ENCODE measurements around the gene GNB4.

Gene GNB4

DNA sequence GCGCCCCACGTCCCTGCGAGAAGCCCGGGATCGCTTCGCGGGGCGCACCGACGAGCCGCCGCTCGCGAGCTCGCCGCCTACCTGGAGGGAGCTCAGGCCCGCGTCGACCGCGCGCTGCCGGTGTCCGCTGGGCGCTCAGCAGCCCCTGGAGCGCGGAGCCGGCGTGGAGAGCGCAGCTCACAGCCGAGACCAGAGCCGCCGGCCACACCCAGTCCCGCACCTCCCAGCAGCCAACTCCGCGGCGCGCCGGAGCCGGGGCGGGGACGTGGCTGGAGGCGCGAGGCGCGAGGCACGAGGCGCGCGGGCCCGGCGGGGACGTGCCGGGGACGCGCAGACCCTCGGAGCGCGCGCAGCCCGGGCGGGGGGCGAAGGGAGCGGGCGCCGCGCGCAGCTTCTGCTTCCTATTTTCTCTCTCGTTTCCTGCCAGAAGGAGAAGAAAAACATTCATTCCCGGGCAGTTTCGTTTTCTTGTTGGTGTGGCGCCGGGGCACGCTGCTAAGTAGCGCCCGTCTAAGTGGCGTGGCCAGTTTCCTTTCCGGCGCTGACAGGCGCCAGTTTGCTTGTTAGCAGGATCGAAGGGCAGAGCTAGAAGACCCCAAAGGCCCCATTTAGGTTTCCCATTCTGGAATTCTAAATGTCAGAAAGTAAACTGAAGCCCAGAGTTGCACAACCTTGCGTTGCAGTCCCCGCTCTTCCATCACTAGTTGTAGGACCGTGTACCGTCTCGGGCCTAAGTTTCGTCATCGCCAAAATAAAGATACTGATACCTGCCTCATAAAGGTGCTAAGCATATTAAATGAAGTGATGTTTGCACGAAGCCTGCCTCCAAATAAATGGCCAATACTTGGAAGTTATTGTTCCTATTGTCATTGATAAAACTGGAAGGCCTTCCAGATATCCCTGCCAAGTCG is at the start of gene GNB4:
Gene GNB4, minus strand, starts transcription at position 206 of the 911 bp plus-strand sequence. CDS start 25,270 bp downstream, outside the sequence.
- DNase-seq (ENCODE audit: low spot score) = peak; percentile 80

DNA sequence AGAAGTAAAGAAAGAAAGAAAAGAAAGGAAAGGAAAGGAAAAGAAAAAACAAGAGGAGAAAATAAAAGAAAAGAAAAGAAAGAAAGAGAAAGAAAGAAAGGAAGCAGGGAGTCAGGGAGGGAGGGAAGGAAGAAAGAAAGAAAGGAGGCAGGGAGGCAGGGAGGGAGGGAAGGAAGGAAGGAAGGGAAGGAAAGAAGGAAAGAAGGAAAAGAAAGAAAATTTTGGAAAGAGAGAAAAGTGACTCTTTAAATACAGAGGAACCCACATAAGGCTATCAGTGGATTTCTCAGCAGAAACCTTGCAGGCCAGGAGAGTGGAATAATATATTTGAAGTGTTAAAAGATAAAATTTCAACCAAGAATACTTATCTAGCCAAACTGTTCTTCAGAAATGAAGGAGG is 44.2 kb upstream of the GNB4 start:
- no peak for DNase-seq (ENCODE audit: low spot score)

DNA sequence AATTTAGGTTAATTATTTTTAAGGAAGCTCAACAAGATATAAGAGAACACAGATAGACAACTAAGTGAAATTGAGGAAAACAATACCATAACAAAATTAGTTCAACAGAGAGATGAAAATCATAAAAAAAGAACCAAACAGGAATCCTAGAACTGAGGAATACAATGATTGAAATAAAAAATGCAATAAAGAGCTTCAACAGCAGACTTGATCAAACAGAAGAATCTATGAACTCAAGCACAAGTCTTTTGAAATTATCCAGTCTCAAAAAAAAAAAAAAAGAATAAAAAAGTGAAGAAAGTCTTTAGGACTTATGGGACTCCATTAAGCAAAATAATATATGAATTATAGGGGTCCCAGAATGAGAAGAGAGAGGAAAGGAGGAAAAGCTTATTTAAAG is 42.0 kb upstream of the GNB4 start:
- DNase-seq (ENCODE audit: low spot score) = no peak

DNA sequence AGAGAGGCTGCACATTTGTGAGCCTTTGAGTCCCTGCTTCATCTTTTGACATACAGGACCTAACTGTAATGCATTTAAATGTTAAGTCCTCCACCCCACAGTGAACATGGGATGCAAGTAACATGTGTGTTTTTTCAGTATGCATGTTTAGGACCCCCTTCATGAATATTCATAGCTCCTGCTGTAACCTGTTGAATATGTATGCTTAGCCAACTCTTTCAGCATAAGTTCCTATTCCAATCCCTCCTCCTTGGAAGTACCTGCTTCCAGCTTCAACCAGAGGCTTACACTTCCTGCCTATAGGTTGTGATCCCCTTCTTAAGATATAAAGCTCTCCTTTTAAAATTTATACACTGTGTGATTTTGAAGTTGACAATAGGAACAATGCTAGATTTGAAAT is 36.9 kb upstream of the GNB4 start:
- DNase-seq (ENCODE audit: low spot score) = no peak

DNA sequence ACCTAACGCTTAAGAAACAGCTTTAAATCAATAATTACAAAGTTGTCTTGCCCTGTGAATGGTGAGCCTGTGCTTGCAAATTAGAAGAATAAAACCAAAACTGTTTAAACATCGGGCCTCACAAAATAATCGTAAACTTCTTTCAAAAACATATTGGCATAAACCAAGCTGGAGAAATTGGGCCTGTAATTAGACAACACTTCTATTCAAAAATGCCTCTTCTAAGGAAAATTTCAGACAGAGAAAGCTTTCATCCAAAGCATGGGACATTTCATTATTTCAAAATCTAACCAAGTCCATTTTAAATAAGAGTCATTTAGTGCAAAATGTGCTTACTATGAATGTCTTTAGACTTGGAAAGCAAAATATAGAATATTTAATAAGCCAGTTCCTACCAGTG is 35.5 kb upstream of the GNB4 start:
- no peak for DNase-seq (ENCODE audit: low spot score)

DNA sequence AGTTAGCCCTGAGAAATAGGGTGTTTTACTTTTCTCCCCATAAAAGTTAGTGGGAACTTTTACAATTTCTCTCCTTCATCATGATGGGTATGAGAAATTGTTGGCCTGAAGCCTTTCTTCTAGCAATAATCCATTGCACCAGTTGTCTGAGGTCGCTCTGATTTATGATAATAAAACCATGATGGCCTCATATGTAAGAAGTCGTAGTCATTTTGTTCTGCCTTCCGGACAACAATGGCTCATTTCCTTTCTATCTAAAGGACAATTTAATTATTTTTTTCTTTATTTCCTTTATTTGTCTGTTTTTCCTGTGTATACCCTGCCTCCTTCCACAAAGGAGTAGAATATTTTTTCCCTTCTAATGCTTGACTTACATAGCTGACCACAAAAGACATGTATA is 31.6 kb upstream of the GNB4 start:
- no peak for DNase-seq (ENCODE audit: low spot score)

DNA sequence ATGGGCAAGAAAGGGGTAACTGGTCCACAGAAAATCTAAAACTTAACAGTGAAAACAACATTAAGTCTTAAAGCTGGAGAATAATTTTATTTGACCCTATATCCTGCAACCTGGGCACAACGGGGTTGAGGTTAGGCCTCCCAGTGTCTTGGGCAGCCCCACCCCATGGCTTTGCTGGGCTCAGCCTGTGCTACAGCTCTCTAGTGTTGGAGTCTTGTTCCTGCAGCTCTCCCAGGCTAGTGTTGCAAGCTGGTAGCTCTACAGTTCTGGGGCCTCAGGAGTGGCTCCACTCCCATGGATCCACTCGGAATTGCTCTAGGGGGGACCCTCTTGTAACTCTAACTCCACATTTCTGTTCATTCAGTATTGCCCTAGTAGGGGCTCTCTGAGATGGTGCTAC is 24.9 kb upstream of the GNB4 start:
- DNase-seq (ENCODE audit: low spot score) = no peak

DNA sequence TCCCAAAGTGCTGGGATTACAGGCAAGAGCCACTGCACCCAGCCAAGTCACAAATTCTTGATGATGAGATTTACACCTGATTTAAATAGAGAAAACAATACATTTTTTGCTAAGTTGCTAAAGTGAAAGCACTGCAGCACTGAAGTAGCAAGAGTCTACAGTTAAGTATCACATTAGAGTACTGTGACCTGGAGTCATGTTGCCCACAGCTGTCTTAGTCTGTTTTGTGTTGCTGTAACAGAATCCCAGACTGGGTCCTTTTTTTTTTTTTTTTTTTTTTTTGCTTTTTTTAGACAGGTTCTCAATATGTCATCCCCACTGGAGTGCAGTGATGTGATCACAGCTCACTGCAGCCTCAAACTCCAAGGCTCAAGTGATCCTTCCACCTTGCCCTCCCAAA is 23.2 kb upstream of the GNB4 start:
- no peak for DNase-seq (ENCODE audit: low spot score)

DNA sequence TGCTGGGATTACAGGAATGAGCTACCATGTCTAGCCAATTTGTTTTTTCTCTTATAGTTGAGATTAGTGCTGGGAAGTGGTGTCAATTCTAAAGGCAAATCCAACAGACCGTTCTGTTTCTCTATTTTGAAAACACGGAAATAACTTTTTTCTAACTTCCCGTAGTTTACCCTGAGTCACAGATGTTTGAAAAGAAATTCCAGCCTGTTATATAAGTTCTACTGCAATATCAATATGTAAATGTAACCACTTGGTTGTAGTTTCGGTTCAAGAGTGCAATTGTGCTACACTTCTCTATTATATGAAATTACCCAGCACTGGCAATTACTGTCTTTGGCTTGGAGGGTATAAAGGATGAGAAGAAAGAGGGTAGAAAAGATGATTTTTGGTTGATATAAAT is 22.3 kb upstream of the GNB4 start:
- no peak for DNase-seq (ENCODE audit: low spot score)

DNA sequence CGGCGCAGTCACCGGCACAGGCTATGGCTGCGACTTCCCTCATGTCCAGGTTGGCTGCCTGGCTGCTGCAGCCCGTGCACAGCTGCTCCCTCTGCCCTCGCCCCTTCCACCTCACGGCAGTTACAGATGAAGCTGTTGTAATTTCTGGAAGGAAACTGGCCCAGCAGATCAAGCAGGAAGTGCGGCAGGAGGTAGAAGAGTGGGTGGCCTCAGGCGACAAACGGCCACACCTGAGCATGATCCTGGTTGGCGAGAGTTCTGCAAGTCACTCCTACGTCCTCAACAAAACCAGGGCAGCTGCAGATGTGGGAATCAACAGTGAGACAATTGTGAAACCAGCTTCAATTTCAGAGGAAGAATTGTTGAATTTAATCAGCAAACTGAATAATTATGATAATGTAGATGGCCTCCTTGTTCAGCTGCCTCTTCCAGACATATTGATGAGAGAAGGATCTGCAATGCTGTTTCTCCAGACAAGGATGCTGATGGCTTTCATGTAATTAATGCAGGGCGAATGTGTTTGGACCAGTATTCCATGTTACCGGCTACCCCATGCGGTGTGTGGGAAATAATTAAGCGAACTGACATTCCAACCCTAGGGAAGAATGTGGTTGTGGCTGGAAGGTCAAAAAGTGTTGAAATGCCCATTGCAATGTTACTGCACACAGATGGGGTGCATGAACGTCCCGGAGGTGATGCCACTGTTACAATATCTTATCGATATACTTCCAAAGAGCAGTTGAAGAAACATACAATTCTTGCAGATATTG is 13.2 kb upstream of the GNB4 start:
- no peak for DNase-seq (ENCODE audit: low spot score)

DNA sequence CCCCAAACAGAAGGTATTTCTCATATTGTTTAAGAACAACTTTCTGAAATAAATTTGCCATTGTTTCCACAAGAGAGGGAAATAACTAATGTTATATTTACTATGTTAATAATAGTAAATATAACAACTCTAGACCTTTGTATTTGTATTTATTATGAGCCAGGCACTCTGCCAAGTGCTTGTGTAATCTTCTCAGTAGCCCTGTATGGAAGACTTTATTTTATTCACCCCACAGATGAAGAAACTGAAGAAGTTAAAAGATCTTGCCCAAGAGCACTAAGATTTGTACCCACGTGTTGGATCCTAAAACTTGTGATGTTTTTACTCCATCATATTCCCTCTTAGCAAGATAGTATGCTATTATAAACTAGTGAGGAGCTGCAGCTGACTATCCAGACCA is 12.0 kb upstream of the GNB4 start:
- DNase-seq (ENCODE audit: low spot score) = no peak

DNA sequence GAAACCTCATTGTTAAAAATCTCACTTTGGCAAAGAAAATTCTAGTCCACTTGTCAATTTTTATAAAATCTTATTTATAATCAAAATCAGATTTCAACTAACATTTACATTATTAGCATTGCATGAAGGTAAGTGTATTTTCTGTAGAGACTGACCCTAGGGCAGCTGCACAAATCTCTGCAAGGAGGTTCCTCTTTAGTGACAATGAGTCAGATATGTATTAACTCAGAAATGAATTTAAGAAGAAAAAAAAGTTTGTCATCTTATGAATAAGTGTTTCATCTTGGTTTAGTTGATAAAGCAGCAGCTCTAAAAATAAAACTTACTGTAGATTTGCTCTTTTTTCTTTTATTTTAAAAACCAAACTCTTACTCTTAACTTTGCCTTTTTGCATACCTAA is 9.0 kb upstream of the GNB4 start:
- DNase-seq (ENCODE audit: low spot score) = no peak

DNA sequence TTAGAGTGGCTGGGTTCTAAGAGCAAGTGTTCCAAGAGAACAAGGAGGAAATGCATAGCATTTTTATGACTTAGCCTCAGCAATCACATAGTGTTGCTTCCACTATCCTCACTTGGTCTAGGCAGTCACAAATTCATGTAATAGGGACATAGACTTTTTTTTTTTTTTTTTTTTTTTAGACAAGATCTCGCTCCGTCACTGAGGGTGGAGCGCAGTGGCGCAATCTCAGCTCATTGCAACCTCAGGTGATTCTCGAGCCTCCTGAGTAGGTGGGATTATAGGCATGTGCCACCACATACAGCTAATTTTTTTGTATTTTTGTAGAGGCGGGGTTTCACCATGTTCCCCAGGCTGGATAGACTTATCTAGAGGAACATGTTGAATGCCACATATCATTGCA is 4.7 kb upstream of the GNB4 start:
- DNase-seq (ENCODE audit: low spot score) = no peak

DNA sequence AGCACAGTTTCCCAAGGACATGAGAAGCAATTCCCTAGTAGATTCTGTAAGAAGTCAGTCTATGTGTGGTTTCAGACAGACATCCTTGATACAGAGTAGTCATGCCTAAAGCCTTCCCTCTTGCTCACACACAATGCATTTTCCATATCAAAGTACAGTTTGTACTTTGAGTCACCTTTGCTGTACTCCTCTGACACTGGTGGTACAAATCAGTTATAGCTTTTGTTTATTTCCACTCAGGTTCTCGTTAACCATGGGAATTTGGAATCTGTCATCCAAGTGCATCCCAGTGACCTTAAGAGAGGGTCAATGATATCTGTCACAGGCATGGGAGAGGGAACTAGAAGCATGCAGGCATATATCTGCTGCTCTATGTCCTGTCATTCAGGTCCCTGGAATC is 3.6 kb upstream of the GNB4 start:
- DNase-seq (ENCODE audit: low spot score) = no peak

DNA sequence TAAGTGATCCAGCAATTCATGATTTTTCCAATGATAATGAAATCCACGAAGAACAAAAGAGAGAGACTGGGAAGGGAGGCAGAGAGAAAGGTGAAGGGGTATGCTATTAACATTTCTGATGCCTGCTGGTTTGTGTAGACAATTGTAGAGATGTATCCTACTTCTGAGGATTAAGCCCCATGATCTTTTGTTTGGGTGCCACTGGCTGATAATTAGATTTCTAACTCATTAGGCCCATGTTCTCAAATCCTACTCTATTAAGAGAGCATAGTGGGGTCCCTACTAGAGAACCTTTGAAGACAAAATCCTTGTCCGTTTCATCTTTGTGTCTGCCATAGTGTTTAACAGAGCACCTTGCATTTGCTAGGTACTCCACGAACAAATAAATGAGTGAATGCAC is 2.7 kb upstream of the GNB4 start:
- no peak for DNase-seq (ENCODE audit: low spot score)

DNA sequence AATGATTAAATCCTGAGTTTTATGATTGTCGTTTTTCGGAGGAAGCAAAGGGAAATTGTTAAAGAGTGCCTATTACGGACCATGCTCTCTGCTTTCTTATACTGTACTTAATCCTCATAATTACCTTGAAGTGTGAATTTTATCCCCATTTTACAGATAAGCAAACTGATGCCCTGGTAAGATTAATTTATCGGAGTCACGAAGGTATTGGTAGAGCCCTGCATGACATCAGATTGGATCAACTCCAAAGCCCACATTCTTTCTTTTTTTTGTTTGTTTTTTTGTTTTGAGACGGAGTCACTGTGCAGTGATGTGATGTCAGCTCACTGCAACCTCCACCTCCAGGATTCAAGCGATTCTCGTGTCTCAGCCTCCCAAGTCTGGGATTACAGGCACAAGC is 1.6 kb upstream of the GNB4 start:
- no peak for DNase-seq (ENCODE audit: low spot score)

DNA sequence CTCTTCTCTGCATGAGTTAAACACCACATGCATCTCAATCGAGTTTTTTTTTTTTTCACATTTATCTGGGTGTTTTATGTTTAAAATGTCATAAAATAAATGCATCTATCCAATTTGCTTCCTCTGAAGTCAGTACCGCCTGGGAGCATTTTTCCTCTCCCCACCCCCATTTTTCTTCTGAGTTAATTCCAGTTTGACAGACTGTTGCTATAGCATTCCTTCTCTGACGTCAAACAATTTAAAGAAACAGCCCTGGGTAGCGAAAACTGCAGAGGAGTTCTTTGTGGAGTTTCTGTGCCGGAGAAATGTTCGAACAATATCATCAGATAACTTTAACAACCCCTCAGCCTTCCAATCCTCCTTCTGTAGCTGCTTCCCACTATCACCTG is 900 bp upstream of the GNB4 start:
- DNase-seq (ENCODE audit: low spot score) = peak; percentile 74

DNA sequence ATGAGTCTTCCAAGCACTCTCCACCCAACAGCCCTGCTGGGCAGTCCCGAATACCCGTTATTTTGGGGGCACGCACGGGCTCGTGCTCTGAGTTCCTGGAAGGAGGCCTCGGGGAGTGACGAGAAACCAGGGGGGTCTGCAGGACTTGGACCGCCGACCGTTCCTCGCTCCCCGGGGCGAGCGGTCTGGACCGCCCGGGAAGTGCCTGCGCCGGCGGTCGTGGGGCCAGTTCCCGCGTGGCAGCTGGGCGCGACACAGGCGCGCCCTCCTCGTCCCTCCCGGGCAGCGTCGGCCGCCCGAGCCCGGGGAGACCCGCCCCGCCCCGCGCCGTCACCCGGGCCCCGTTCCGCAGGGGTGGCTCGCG is 387 bp downstream of the GNB4 start:
- peak; percentile 49 for DNase-seq (ENCODE audit: low spot score)

DNA sequence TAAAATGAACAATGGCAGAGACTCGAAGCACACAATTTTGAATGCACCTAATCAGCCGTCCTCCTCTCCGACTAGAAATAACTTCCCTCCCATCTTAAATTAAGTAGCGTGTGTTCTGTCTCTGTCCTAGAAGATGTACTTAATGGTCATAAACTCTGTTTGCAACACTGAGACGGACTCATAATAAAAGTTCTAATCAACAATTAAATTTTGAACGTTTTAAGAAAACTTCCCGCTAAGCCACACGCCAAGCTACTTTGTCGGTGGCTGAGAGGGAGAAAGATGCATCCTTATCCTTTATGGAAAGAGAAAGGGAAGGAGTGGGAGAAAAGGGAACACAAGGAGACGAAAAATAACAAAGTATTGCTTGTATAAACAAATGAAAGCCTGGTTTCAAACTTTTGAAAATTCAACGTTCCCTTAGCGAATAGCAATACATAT is 989 bp downstream of the GNB4 start:
- DNase-seq (ENCODE audit: low spot score) = no peak

DNA sequence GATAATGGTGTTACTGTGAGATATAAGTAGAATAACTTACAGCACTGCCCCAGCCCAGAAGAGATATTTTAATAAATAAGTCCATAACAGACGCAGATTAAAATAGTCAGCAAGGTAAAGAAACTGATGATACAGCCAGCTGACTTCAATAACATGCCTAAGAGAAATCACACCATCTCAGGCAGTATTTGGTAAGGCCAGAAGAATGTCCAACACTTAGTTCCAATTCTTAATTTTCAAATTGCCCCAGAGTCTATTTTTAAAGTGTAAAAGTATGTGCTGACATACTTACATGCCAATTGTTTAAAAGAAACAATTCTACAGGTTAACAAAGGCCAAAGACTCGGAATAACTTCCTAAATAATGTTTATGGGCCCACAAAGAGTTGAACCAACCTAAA is 1.6 kb downstream of the GNB4 start:
- DNase-seq (ENCODE audit: low spot score) = no peak

DNA sequence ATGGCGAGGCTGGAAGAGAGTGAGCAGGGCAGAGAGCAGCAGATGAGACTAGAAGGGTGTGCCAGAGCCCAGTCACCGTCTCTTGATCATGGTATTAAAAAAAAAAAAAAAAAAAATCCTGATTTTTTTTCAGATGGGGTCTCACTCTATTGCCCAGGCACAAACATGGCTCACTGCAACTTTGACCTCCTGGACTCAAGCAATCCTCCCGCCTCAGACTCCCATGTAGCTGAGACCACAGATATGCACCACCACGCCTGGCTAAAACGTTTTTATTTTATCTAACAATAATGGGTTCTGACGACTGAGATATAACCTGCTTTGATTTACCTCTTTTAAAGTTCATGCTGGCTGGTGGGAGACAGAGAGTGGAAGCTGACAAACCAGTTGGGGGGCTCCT is 4.0 kb downstream of the GNB4 start:
- DNase-seq (ENCODE audit: low spot score) = no peak

DNA sequence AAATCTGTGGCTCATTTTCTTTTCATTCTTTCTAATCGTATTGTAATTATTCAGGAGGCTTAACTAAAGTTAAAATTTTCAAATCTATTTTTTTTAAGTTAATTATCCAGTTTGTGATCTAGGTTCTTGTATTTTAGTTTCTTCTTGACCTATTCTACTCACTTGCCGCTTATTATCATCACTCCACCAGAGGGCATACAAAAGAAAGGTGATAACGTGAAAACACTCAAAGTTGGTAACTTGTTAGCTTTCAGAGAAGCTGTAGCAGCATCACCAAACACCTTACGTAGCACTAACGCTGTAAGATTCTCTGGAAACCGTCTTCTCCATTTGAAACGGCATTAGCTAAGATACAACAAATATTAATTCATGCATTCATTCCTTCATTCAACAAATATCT is 4.8 kb downstream of the GNB4 start:
- no peak for DNase-seq (ENCODE audit: low spot score)

DNA sequence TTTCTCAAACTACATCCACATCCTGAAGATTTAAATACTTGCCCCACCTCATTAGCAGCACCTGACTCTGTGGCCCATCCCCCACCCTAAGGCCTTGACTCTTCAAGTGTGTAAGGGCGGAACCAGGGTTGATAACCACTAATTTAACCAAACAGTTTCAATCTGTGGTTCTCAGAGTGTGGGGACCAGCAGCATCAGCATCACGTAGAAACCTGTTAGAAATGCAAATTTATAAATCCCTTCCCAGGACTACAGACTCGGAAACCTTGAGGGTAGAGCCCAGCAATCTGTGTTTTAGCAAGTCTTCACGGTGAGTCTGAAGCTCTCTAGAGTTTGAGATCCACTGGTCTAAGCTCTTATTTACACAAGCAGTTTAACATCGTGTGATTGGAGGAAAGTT is 12.4 kb downstream of the GNB4 start:
- DNase-seq (ENCODE audit: low spot score) = no peak

DNA sequence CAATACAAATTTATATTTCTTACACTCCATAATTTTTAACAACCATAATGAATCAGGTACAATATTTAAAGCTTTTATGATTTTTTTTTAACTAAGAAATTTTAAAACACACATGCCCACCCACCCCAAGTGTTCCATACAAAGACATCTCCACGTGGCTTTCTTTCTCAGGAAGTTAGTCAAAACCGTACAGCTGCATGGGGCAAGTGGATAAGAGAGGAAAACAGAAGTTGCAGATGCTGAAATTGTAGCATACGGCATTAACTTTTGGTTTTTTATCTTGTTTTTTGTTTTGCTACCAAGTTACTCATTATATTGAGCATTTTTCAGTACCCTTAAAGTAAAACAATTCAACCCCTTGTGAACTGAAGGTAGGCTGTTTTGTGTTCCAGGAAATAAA is 14.8 kb downstream of the GNB4 start:
- DNase-seq (ENCODE audit: low spot score) = no peak
